Activated CD8-positive, alpha-beta T cell treated with anti-CD3 and anti-CD28 coated beads for 36 hours (primary cell): ENCODE measurements around the gene PSMA3. TPM values are rescaled to one million over a fixed set of nuclear protein-coding genes. Genes with fewer than 3 reads are reported as not detected.
A peak's percentile ranks its signal among the peaks of the same experiment; 100 is the strongest.

Experiments used
- ATAC-seq: fragments of 200-7000 bp; cut with Tn5 transposase; one replicate; pipeline ENCODE4 v1.10.0; 2021; ENCODE audit warnings: mild to moderate bottlenecking, moderate library complexity
- CTCF ChIA-PET: fragments of 350-600 bp; sonication (Branson Sonifier 250); formaldehyde crosslinking; loops from one replicate; lab custom pipeline; 2021; ENCODE audit warnings: antibody characterized with exemption; lab: Charles Lee
- POLR2A ChIA-PET: fragments of 350-600 bp; sonication (Branson Sonifier 250); formaldehyde crosslinking; loops from one replicate; lab custom pipeline; 2021; ENCODE audit warnings: antibody characterized with exemption; lab: Charles Lee
- DNase-seq: peaks from one replicate; pipeline ENCODE4 v3.0.0-alpha.2; 2020
- H3K27ac Mint-ChIP-seq: one replicate; pipeline ENCODE4 v1.8.0; 2021; ENCODE audit warnings: mild to moderate bottlenecking, mixed read lengths
- H3K27me3 Mint-ChIP-seq: one replicate; pipeline ENCODE4 v1.8.0; 2021; ENCODE audit warnings: mixed read lengths
- H3K36me3 Mint-ChIP-seq: one replicate; pipeline ENCODE4 v1.8.0; 2021; ENCODE audit warnings: low read depth, mixed read lengths
- H3K4me1 Mint-ChIP-seq: one replicate; pipeline ENCODE4 v1.8.0; 2021; ENCODE audit warnings: low read depth, mixed read lengths
- H3K4me3 Mint-ChIP-seq: one replicate; pipeline ENCODE4 v1.8.0; 2021; ENCODE audit warnings: mild to moderate bottlenecking, moderate library complexity, mixed read lengths
- H3K9me3 Mint-ChIP-seq: one replicate; pipeline ENCODE4 v1.8.0; 2021; ENCODE audit warnings: mixed read lengths
- intact Hi-C: fragments of 100-400 bp; cut with micrococcal nuclease; formaldehyde crosslinking; loops from one replicate; pipeline ENCODE4 v1.10.0; 2022
- total RNA-seq, 2 experiments: library from RNA; stranded (reverse); gene quantifications; one replicate each; pipeline ENCODE4 v1.2.3, GENCODE V29; 2021
- TF ChIP-seq, protein P1 (sequence below): fragments of 200-600 bp; IDR thresholded peaks from one replicate; pipeline ENCODE4 v1.8.0; 2022; ENCODE audit warnings: antibody characterized with exemption, mild to moderate bottlenecking

Gene PSMA3
- total RNA-seq = 100 to 1,000 TPM; 378 to 401 TPM

- intact Hi-C loops = loop anchor here (2.0 to 5.0 kb wide), 4 partner anchors 38 to 183 kb away; partner anchors contain the start of genes ACTR10, KIAA0586 and TIMM9
- peaks cover 24% of the 10 kb centered on the region for H3K36me3 Mint-ChIP-seq
- ChIA-PET CTCF (interaction anchor here (1.2 to 2.1 kb wide), 3 partner anchors 13 to 40 kb away, joined by 3 to 6 read pairs (median 3); no protein-coding TSS in a partner anchor), POLR2A (interaction anchor here (0.6 to 3.6 kb wide), 22 partner anchors 9 to 856 kb away, joined by 3 to 24 read pairs (median 4); partner anchors contain the start of genes ARID4A, KIAA0586 and TIMM9)
- TF ChIP-seq, protein P1, sequence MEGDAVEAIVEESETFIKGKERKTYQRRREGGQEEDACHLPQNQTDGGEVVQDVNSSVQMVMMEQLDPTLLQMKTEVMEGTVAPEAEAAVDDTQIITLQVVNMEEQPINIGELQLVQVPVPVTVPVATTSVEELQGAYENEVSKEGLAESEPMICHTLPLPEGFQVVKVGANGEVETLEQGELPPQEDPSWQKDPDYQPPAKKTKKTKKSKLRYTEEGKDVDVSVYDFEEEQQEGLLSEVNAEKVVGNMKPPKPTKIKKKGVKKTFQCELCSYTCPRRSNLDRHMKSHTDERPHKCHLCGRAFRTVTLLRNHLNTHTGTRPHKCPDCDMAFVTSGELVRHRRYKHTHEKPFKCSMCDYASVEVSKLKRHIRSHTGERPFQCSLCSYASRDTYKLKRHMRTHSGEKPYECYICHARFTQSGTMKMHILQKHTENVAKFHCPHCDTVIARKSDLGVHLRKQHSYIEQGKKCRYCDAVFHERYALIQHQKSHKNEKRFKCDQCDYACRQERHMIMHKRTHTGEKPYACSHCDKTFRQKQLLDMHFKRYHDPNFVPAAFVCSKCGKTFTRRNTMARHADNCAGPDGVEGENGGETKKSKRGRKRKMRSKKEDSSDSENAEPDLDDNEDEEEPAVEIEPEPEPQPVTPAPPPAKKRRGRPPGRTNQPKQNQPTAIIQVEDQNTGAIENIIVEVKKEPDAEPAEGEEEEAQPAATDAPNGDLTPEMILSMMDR = no peak
- H3K27ac Mint-ChIP-seq = peak within 1 kb of the TSS; percentile 99
- H3K27me3 Mint-ChIP-seq = peaks cover under 1% of the 10 kb centered on the region
- DNase-seq = peak; percentile 98
- ATAC-seq = peak; percentile 92
- peak within 1 kb of the TSS; percentile 85 for H3K4me3 Mint-ChIP-seq
- peaks cover 31% of the 10 kb centered on the region for H3K4me1 Mint-ChIP-seq
- H3K9me3 Mint-ChIP-seq = no peaks in the 10 kb centered on the region
Measured at GRCh38 chr14:58244556-58245387, at the start of gene PSMA3. Gene PSMA3 (plus strand): TSS chr14:58244843. CDS start chr14:58244921, 78 bp downstream.

DNA sequence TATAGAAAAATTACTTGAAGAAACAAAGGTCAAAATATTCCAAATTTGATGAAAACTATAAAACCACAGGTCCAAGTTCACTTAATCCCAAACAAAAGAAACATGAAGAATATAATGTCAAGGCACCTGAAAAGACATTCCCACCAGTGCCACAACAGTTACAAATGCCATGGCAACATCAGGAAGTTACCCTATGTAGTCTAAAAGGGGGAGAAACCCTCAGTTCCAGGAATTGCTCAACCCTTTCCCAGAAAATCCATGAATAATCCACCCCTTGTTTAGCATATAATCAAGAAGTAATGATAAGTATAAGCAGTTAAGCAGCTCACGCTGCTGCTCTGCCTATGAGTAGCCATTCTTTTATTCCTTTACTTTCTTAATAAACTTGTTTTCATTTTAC lies 48.4 kb upstream of the PSMA3 start:
- Mint-ChIP-seq H3K27me3 (no peaks in the 10 kb centered on the region), H3K27ac (no peak overlapping the region), H3K4me1 (peaks cover 20% of the 10 kb centered on the region), H3K9me3 (no peaks in the 10 kb centered on the region), H3K4me3 (no peak overlapping the region), H3K36me3 (no peaks in the 10 kb centered on the region)
- POLR2A ChIA-PET = no interaction called here
- intact Hi-C loops = no loop called here
- ATAC-seq = no peak
- TF ChIP-seq, protein P1 = no peak
- CTCF ChIA-PET = interaction anchor here (1.3 kb wide), 1 partner anchor 199 kb away, joined by 3 read pairs; the partner anchor contains the start of gene TOMM20L
- no peak for DNase-seq

- TF ChIP-seq, protein P1 = no peak
- no peak for ATAC-seq
- Mint-ChIP-seq H3K36me3 (no peaks in the 10 kb centered on the region), H3K27me3 (no peaks in the 10 kb centered on the region), H3K27ac (peak overlapping the region; percentile 36), H3K4me1 (peaks cover 28% of the 10 kb centered on the region), H3K4me3 (no peak overlapping the region), H3K9me3 (no peaks in the 10 kb centered on the region)
- no peak for DNase-seq
- CTCF ChIA-PET = no interaction called here
- intact Hi-C loops = no loop called here
- POLR2A ChIA-PET = interaction anchor here (1.7 kb wide), 1 partner anchor 47 kb away, joined by 5 read pairs; the partner anchor contains the start of gene PSMA3
Measured at GRCh38 chr14:58198086-58198485, 46.6 kb upstream of the PSMA3 start.

- peaks cover 6% of the 10 kb centered on the region for H3K36me3 Mint-ChIP-seq
- H3K27ac Mint-ChIP-seq = peak within 1 kb of the TSS; percentile 93
- no peaks in the 10 kb centered on the region for H3K27me3 Mint-ChIP-seq
- H3K9me3 Mint-ChIP-seq = no peaks in the 10 kb centered on the region
- ChIA-PET POLR2A (interaction anchor here (0.7 to 1.7 kb wide), 8 partner anchors 9 to 228 kb away, joined by 3 to 5 read pairs (median 3); partner anchors contain the start of genes KIAA0586, PSMA3 and TIMM9), CTCF (interaction anchor here (1.2 to 1.6 kb wide), 2 partner anchors 18 to 40 kb away, joined by 3 to 4 read pairs; no protein-coding TSS in a partner anchor)
- intact Hi-C loops = loop anchor here (5.0 kb wide), 1 partner anchor 42 kb away; the partner anchor contains the start of gene PSMA3
- peak; percentile 93 for DNase-seq
- ATAC-seq = peak; percentile 93
- peak within 1 kb of the TSS; percentile 93 for H3K4me3 Mint-ChIP-seq
- TF ChIP-seq, protein P1 = no peak
- H3K4me1 Mint-ChIP-seq = peaks cover 28% of the 10 kb centered on the region
Measured at GRCh38 chr14:58199726-58200479, 44.7 kb upstream of the PSMA3 start, which contains the start of gene ACTR10. Gene ACTR10 (plus strand): TSS chr14:58200149. CDS start chr14:58200218, 69 bp downstream.
